GM13976 (cell line): Measurements from ENCODE around the gene AHRR.
"Not testable (repeated sequence)": the region's sequence is repeated elsewhere in the genome, so short reads cannot be mapped to it uniquely, and the experiment has no call there.

Experiments
- DNase-seq: peaks from one replicate; pipeline ENCODE4 v3.0.0; 2012; ENCODE audit warnings: low spot score
- in situ Hi-C: fragments of 300-500 bp; cut with MboI; formaldehyde crosslinking; loops from one replicate; pipeline ENCODE4 v1.12.0; 2022; ENCODE audit warnings: low sequenced_read_pairs, mixed read lengths, inconsistent platforms; ENCODE audit not compliant: unreplicated experiment
- TF ChIP-seq, protein P1 (sequence below): IDR thresholded peaks from 2 replicates; pipeline ENCODE4 v1.5.1; 2012; ENCODE audit warnings: borderline replicate concordance, mild to moderate bottlenecking; ENCODE audit not compliant: insufficient read depth; ENCODE audit errors: extremely low read depth, missing control alignments, control extremely low read depth

The AHRR gene

DNA sequence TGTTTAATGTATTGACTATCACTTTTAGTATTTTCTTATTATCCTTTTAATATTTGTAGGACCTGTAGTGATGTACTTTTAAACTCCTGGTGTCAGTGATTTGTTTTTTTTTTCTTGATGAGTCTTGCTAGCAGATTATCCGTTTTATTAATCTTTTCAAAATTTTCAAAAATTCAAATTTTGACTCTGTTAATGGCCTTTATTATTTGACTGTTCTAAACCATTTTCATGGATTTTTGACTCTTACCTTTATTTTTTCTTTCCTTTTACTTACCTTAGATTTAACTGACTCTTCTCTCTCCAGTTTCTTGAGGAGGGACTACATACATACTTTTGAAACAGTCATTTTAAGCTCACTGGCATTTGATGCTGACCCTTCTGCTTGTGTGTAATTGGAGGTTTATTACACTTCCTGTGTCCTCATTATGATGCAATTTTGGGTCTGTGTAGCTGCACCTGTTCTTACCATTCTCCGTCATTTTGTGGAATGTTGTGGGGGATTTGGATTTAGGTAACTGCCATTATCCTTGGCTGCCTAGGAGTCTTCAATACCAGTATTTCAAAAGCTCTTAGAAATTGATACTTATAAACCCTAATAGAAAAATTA is 89.5 kb downstream of the AHRR start:
- DNase-seq = no peak
- TF ChIP-seq, protein P1, sequence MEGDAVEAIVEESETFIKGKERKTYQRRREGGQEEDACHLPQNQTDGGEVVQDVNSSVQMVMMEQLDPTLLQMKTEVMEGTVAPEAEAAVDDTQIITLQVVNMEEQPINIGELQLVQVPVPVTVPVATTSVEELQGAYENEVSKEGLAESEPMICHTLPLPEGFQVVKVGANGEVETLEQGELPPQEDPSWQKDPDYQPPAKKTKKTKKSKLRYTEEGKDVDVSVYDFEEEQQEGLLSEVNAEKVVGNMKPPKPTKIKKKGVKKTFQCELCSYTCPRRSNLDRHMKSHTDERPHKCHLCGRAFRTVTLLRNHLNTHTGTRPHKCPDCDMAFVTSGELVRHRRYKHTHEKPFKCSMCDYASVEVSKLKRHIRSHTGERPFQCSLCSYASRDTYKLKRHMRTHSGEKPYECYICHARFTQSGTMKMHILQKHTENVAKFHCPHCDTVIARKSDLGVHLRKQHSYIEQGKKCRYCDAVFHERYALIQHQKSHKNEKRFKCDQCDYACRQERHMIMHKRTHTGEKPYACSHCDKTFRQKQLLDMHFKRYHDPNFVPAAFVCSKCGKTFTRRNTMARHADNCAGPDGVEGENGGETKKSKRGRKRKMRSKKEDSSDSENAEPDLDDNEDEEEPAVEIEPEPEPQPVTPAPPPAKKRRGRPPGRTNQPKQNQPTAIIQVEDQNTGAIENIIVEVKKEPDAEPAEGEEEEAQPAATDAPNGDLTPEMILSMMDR = no peak
- in situ Hi-C loops = no loop called here

- TF ChIP-seq, protein P1 = no peak
- DNase-seq = no peak
- in situ Hi-C loops = no loop called here
Measured at GRCh38 chr5:411728-412127, 90.2 kb downstream of the AHRR start.

GRCh38 chr5:414991-415927 is 93.7 kb downstream of the AHRR start:
- DNase-seq, in situ Hi-C loops: not testable (repeated sequence)

GRCh38 chr5:415928-416635 is 94.6 kb downstream of the AHRR start:
- in situ Hi-C loops = no loop called here

DNA sequence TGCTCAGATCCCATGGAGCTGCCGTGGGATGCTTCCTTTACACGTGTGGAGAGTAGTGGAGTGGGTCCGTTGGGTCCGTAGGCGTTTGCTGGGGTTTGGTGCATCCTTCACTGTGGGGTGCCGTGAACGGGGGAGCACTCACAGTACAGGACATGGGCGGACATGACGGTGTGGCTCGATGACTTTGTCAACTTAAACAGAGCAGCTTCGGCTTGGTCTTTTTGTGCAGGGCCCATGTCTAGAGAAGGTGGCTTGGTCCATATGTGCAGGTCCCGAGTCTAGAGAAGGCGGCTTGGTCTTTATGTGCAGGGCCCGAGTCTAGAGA is 95.1 kb downstream of the AHRR start:
- TF ChIP-seq, protein P1 = no peak
- no peak for DNase-seq
- in situ Hi-C loops = no loop called here

More at GRCh38 chr5:415928-416635, 94.6 kb downstream of the AHRR start:
- no peak for DNase-seq
- TF ChIP-seq, protein P1 = no peak

DNA sequence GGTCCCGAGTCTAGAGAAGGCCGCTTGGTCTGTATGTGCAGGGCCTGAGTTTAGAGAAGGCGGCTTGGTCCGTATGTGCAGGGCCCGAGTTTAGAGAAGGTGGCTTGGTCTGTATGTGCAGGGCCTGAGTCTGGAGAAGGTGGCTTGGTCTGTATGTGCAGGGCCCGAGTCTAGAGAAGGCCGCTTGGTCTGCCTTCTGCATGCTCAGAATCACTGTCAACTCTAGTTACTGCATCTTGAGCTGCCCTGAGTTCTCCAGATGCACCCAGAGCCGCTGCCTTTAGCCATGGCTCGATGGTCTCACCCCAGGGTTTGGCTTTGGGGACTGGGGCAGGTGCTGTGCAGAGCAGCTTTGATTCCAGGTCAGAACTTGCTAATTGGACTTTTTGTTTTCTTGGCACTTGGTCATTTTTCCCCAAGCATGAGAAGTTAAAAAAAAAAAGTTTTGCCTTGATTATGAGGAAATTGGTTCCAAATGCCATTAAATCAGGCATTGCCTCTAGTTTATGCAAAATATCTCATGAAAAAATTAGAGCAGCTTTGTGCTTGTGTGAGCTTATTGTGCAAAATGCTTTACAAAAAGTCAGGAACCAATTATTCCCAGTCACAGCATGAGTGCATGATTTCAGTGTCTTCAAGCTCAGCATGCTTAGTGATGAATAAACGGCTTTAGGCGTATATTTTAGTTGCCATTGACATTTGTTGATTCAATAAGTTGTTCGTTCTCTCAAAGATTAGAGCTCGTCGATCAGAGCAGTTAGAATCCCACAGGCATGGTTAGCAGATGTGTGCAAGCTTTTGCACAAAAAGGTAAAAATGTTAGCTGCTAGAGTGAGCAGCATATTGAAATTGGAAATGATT is 96.0 kb downstream of the AHRR start:
- no peak for DNase-seq
- in situ Hi-C loops = no loop called here
- TF ChIP-seq, protein P1 = no peak
